ENCODE measurements around the gene DGCR2. TPM values are rescaled to one million over a fixed set of nuclear protein-coding genes. Genes with fewer than 3 reads are reported as not detected.

DGCR2 gene
- total and polyA plus RNA-seq, 2 of the 4 experiments (the other 2 are of a cell fraction): 17.2 to 35.4 TPM

- BruUV-seq (replicated peaks): no TSS peak
Measured at GRCh38 chr22:19019679-19020032, 102.6 kb downstream of the DGCR2 start.

More at GRCh38 chr22:19019679-19020032, 102.6 kb downstream of the DGCR2 start:
- Histone ChIP-seq H3K9me3 (ENCODE audit: control insufficient read depth, insufficient read depth, low read length) (no peaks in the 10 kb centered on the region), H4K5ac (ENCODE audit: low read depth, low read length) (no peak overlapping the region), H2BK120ac (ENCODE audit: low read depth, low read length) (no peak overlapping the region), H3K18ac (ENCODE audit: low read depth, low read length) (no peak overlapping the region), H2BK20ac (ENCODE audit: low read depth, low read length) (no peak overlapping the region), H3K4me3 (ENCODE audit: insufficient read depth, low read depth, low read length) (no peak overlapping the region), H3K27me3 (ENCODE audit: control insufficient read depth, insufficient read depth, low read length) (peaks cover 16% of the 10 kb centered on the region), H4K8ac (ENCODE audit: low read depth in 2 of 2, low read length in 2 of 2) (no peak overlapping the region), H3K56ac (ENCODE audit: extremely low read depth, insufficient read depth, low read length) (no peak overlapping the region), H3K79me1 (ENCODE audit: low read depth in 1 of 2, low read length in 2 of 2) (no peaks in the 10 kb centered on the region), H2AFZ (replicated peaks; ENCODE audit: low read length, poor library complexity) (no peak overlapping the region), H3K27ac (ENCODE audit: insufficient read depth, low read length) (no peak overlapping the region), H3K23ac (ENCODE audit: low read depth, low read length) (no peak overlapping the region), H2AK5ac (ENCODE audit: low read depth, low read length) (no peak overlapping the region), H3K9me1 (ENCODE audit: insufficient read depth, low read length) (no peaks in the 10 kb centered on the region), H3K4me1 (ENCODE audit: control insufficient read depth, insufficient read depth, low read length) (no peaks in the 10 kb centered on the region), H2BK5ac (ENCODE audit: low read depth, low read length, poor library complexity, severe bottlenecking) (no peak overlapping the region), H4K91ac (ENCODE audit: insufficient read depth, low read depth, low read length) (no peak overlapping the region), H3K4ac (ENCODE audit: low read depth, low read length) (no peak overlapping the region), H2AK9ac (replicated peaks; ENCODE audit: low read depth, low read length, poor library complexity) (no peak overlapping the region), H3K4me2 (ENCODE audit: low read depth, low read length) (no peak overlapping the region), H4K20me1 (ENCODE audit: insufficient read depth, low read length) (no peaks in the 10 kb centered on the region), H3K14ac (replicated peaks; ENCODE audit: low read depth, low read length) (no peak overlapping the region), H3K9ac (ENCODE audit: low read depth, low read length) (no peak overlapping the region), H3K36me3 (ENCODE audit: control insufficient read depth, insufficient read depth, low read length) (no peaks in the 10 kb centered on the region), H2BK15ac (ENCODE audit: low read depth, low read length) (no peak overlapping the region)
- dilution Hi-C loops (cut with HindIII; ENCODE audit: low sequenced_read_pairs, unreplicated experiment) (no loop called here), intact Hi-C loops (cut with micrococcal nuclease) (no loop called here), in situ Hi-C loops (cut with MboI; ENCODE audit: low sequenced_read_pairs) (no loop called here)
- WGBS, 2 experiments (ENCODE audit: extremely low coverage in 2 of 2, insufficient read length in 1 of 2): 33% methylated on average over 2 of the region's 7 CpGs; no CpG with 5 or more reads in 1 of the 2 experiments
- ChIA-PET CTCF (no interaction called here), POLR2A (ENCODE audit: unreplicated experiment) (no interaction called here)
- ATAC-seq (ENCODE audit: low read depth) (no peak), DNase-seq (no peak)
- TF ChIP-seq RAD21 (IDR thresholded peaks at IDR 0.05; ENCODE audit: low read length): no peak
- no peak for TF ChIP-seq RFX5 (IDR thresholded peaks at IDR 0.05; ENCODE audit: low read depth, low read length)
- no peak for TF ChIP-seq RCOR1 (IDR thresholded peaks at IDR 0.05; ENCODE audit: insufficient replicate concordance, low read length)
- no peak for TF ChIP-seq FOS (IDR thresholded peaks at IDR 0.05; ENCODE audit: low read depth, low read length)
- TF ChIP-seq MAFK (IDR thresholded peaks at IDR 0.05; ENCODE audit: low read depth, low read length): no peak
- no peak for TF ChIP-seq CHD1 (IDR thresholded peaks at IDR 0.05; ENCODE audit: low read depth, low read length)
- TF ChIP-seq, protein P1, sequence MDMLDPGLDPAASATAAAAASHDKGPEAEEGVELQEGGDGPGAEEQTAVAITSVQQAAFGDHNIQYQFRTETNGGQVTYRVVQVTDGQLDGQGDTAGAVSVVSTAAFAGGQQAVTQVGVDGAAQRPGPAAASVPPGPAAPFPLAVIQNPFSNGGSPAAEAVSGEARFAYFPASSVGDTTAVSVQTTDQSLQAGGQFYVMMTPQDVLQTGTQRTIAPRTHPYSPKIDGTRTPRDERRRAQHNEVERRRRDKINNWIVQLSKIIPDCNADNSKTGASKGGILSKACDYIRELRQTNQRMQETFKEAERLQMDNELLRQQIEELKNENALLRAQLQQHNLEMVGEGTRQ (IDR thresholded peaks at IDR 0.05; ENCODE audit: low read depth, low read length): no peak
- TF ChIP-seq NFE2L2 (IDR thresholded peaks at IDR 0.05; ENCODE audit: low read depth, low read length): no peak
- TF ChIP-seq, protein P2, sequence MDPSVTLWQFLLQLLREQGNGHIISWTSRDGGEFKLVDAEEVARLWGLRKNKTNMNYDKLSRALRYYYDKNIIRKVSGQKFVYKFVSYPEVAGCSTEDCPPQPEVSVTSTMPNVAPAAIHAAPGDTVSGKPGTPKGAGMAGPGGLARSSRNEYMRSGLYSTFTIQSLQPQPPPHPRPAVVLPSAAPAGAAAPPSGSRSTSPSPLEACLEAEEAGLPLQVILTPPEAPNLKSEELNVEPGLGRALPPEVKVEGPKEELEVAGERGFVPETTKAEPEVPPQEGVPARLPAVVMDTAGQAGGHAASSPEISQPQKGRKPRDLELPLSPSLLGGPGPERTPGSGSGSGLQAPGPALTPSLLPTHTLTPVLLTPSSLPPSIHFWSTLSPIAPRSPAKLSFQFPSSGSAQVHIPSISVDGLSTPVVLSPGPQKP (IDR thresholded peaks at IDR 0.05; ENCODE audit: borderline replicate concordance, low read depth, low read length): no peak
- TF ChIP-seq CTCF (conservative IDR thresholded peaks at IDR 0.05; ENCODE audit: low read depth, low read length): no peak

Measured in IMR-90 (cell line).